Activated naive CD8-positive, alpha-beta T cell treated with anti-CD3 and anti-CD28 coated beads, Interleukin-2, amount 10 ng/mL, durations not matched to agents 7 days and 5 days (primary cell): ENCODE results near the gene MARCHF7. TPM values are rescaled to one million over a fixed set of nuclear protein-coding genes. Genes with fewer than 3 reads are reported as not detected.
"Not testable (repeated sequence)": the region's sequence is repeated elsewhere in the genome, so short reads cannot be mapped to it uniquely, and the experiment has no call there.

Source experiments
- ATAC-seq: fragments of 150-1000 bp; cut with Tn5 transposase; one replicate; pipeline ENCODE4 v1.10.0; 2021; ENCODE audit warnings: low read depth, moderate library complexity
- POLR2A ChIA-PET: fragments of 350-600 bp; sonication (Branson Sonifier 250); formaldehyde crosslinking; loops from one replicate; lab custom pipeline; 2021; ENCODE audit warnings: antibody characterized with exemption; lab: Charles Lee
- DNase-seq: peaks from one replicate; pipeline ENCODE4 v3.0.0; 2021
- H3K27ac Mint-ChIP-seq: one replicate; pipeline ENCODE4 v1.8.0; 2022; ENCODE audit warnings: mild to moderate bottlenecking, mixed read lengths
- H3K27me3 Mint-ChIP-seq: one replicate; pipeline ENCODE4 v1.8.0; 2022; ENCODE audit warnings: mild to moderate bottlenecking, moderate library complexity, mixed read lengths
- H3K36me3 Mint-ChIP-seq: one replicate; pipeline ENCODE4 v1.8.0; 2021; ENCODE audit warnings: mild to moderate bottlenecking, mixed read lengths
- H3K4me1 Mint-ChIP-seq: one replicate; pipeline ENCODE4 v1.8.0; 2021; ENCODE audit warnings: mixed read lengths
- H3K4me3 Mint-ChIP-seq: one replicate; pipeline ENCODE4 v1.8.0; 2022; ENCODE audit warnings: mild to moderate bottlenecking, moderate library complexity, mixed read lengths
- H3K9me3 Mint-ChIP-seq: one replicate; pipeline ENCODE4 v1.8.0; 2021; ENCODE audit warnings: mixed read lengths
- total RNA-seq, 2 experiments: library from RNA; stranded (reverse); gene quantifications; one replicate each; pipeline ENCODE4 v1.2.3, GENCODE V29; 2021

The MARCHF7 gene
- total RNA-seq, 2 experiments from 2014 or later: 92.1 to 106 TPM

DNA sequence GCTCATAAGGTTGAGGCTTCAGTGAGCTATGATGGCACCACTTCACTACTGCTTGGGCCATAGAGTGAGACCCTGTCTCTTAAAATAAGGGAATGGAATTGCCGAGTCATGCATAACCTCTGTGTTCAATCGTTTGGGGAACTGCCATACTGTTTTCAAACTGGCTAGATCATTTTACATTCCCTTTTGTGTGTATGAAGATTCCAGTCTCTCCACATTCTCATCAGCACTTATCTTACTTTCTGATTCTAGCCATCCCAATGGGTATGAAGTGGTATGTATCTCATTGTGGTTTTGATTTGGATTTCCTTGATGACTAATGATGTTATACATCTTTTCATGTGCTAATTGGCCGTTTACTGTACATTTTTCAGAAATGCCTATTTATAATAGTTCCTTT, 23.7 kb downstream of the MARCHF7 start:
- peaks cover 16% of the 10 kb centered on the region for H3K4me1 Mint-ChIP-seq
- H3K9me3 Mint-ChIP-seq: peaks cover 2% of the 10 kb centered on the region
- no peak for ATAC-seq
- POLR2A ChIA-PET: no interaction called here
- H3K27ac Mint-ChIP-seq: no peak overlapping the region
- H3K27me3 Mint-ChIP-seq: no peaks in the 10 kb centered on the region
- peaks cover 39% of the 10 kb centered on the region for H3K36me3 Mint-ChIP-seq
- H3K4me3 Mint-ChIP-seq: no peak overlapping the region
- DNase-seq: no peak

DNA sequence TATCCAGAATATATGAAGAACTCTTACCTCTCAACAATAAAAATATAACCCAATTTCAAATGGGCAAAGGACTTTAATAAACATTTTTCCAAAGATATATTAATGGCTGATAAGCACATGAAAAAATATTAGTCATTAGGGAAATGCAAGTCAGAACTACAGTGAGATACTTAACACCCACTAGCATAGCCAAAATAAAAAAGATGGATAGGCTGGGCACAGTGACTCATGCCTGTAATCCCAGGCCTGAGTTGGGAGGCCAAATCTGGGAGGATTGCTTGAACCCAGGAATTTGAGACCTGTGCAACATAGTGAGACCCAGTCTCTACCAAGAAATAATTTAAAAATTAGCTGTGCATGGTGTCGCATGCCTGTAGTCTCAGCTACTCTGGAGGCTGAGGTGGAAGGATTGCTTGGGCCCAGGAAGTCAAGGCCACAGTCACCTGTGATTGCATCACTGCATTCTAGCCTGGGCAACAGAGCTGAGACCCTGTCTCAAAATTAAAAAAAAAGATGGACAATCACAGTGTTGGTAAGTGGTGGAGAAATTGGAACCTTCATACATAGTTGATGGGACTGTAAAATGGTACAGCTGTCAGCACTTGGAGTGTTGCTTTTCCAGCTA, 25.1 kb downstream of the MARCHF7 start:
- Mint-ChIP-seq H3K36me3 (peaks cover 42% of the 10 kb centered on the region), H3K4me1 (peaks cover 18% of the 10 kb centered on the region), H3K27ac (no peak overlapping the region), H3K9me3 (peaks cover 2% of the 10 kb centered on the region), H3K4me3 (no peak overlapping the region), H3K27me3 (no peaks in the 10 kb centered on the region)
- DNase-seq (no peak), ATAC-seq (no peak)
- POLR2A ChIA-PET: interaction anchor here (1.2 to 1.5 kb wide), 2 partner anchors 22 to 25 kb away, joined by 3 to 8 read pairs; partner anchors contain the start of gene MARCHF7

DNA sequence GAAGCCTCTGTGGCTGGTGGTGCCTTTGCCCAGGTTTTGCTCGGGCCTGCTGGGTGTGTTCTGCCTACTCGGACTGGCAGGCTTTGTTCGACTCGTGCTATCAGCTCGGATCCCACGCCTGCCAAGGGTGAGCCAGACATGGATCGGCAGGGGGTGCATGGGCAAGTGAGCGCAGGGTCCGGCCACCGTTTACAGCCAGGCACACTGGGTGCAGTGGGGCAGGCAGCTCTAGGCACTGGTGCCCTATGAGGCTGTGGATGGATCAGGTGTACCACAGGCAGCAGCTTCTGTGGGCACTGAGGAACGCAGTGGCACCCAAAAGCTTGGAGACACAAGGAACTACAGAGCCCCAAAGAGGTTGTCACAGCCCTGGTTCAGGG, 25.6 kb downstream of the MARCHF7 start:
- Mint-ChIP-seq H3K27ac (no peak overlapping the region), H3K4me3 (no peak overlapping the region), H3K27me3 (no peaks in the 10 kb centered on the region), H3K9me3 (peaks cover 2% of the 10 kb centered on the region), H3K36me3 (peaks cover 43% of the 10 kb centered on the region), H3K4me1 (peaks cover 18% of the 10 kb centered on the region)
- POLR2A ChIA-PET: interaction anchor here (1.2 to 1.5 kb wide), 2 partner anchors 21 to 26 kb away, joined by 3 to 8 read pairs; partner anchors contain the start of gene MARCHF7
- DNase-seq: no peak
- ATAC-seq: no peak

DNA sequence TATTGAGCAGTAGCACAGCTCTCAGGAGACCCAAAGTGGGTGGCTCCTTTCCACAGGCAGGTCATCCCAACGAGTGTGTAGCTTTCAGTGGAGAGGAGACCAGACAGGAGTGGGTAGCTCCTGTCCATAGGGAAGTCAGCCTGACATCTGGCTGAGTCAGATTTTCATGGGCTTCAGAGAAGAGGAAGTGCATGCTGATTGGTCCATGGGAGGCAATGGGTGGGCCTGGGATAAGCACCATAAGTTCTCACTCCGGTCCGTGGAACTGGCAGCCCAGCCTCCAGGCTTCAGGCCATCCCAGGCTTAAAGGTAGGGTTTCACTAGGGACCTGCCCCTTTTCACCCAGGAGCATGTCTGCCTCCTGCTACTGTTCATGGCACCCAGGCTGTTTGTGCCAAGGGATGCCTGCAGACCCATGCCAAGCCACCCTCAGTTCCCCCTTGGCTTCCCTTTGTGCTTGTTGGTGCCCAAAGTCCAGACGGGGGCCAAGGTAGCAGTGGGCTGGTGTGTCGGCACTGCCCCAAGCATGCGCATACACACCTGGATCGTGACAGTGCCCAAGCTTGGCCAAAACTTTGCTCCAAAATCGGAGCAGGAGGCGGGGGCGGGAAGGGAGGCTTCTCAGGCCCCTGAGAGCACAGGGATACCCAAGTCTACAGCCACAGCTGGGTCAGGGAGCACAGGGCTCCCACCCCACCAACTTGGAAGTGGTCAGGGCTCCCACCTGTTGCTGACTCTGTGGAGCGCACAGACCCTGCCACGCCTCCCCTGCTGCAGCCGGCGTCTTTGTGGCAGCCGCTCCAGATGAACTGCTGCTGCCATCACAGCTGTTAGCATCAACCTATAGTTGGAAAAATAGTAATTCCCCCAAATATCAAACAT, 26.4 kb downstream of the MARCHF7 start:
- POLR2A ChIA-PET: interaction anchor here (1.2 to 1.5 kb wide), 2 partner anchors 21 to 26 kb away, joined by 3 to 8 read pairs; partner anchors contain the start of gene MARCHF7

DNA sequence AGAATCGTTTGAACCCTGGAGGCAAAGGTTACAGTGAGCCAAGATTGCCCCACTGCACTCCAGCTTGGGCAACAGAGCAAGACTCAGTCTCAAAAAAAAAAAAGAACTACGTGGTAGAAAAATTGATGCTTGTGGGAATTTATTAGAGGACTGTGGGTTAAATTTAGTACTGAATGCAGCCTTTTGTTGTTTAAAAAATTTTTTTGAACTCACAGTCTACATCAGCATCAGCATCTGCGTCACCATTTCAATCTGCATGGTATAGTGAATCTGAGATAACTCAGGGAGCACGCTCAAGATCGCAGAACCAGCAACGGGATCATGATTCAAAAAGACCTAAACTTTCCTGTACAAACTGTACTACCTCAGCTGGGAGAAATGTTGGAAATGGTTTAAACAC, 30.5 kb downstream of the MARCHF7 start:
- ATAC-seq: no peak
- no peak for DNase-seq
- Mint-ChIP-seq H3K27me3 (no peaks in the 10 kb centered on the region), H3K9me3 (no peaks in the 10 kb centered on the region), H3K27ac (no peak overlapping the region), H3K4me1 (peaks cover 14% of the 10 kb centered on the region), H3K4me3 (no peak overlapping the region), H3K36me3 (peaks cover 41% of the 10 kb centered on the region)
- POLR2A ChIA-PET: no interaction called here

More for the DNA sequence above, 26.4 kb downstream of the MARCHF7 start:
- H3K4me1 Mint-ChIP-seq: peaks cover 18% of the 10 kb centered on the region
- H3K27me3 Mint-ChIP-seq: no peaks in the 10 kb centered on the region
- H3K9me3 Mint-ChIP-seq: peaks cover 2% of the 10 kb centered on the region
- DNase-seq (no peak), ATAC-seq (no peak)
- H3K4me3 Mint-ChIP-seq: no peak overlapping the region
- peaks cover 42% of the 10 kb centered on the region for H3K36me3 Mint-ChIP-seq
- no peak overlapping the region for H3K27ac Mint-ChIP-seq

DNA sequence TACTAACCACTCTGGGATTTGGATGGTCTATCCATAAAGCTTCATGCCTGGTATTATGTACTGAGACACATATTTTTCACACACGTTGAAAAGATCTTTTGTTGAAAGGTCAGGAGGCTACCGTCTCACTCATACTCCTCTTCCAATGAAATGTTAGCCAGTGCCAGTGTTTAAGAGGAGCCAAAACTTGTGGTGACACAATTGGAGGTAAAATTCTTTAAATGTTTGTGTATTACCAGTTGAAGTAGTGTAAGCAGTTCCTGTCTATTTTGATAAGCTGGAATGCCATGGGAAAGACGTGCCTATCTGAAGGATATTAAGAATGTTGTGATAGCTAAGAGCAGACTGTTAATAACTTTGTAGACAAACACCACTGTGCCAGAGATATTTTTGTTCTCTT, 32.1 kb downstream of the MARCHF7 start:
- Mint-ChIP-seq H3K4me3 (no peak overlapping the region), H3K27ac (no peak overlapping the region), H3K4me1 (peaks cover 11% of the 10 kb centered on the region), H3K9me3 (no peaks in the 10 kb centered on the region), H3K27me3 (no peaks in the 10 kb centered on the region), H3K36me3 (peaks cover 48% of the 10 kb centered on the region)
- POLR2A ChIA-PET: no interaction called here
- ATAC-seq: no peak
- no peak for DNase-seq

DNA sequence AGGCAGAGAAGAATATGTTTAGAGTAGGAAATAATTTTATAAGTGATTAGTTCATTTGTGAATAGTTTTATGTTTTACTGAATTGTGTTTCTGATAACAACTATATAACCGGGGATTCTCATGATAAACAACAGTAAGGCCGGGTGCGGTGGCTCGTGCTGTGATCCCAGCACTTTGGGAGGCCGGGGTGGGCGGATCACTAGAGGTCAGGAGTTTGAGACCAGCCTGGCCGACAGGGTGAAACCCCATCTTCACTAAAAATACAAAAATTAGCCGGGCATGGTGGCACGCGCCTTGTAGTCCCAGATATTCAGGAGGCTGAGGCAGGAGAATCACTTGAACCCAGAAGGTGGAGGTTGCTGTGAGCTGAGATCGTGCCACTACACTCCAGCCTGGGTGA, 32.9 kb downstream of the MARCHF7 start:
- POLR2A ChIA-PET, ATAC-seq, H3K4me3 Mint-ChIP-seq, H3K4me1 Mint-ChIP-seq, H3K27ac Mint-ChIP-seq, H3K9me3 Mint-ChIP-seq, H3K27me3 Mint-ChIP-seq, DNase-seq: not testable (repeated sequence)
- peaks cover 45% of the 10 kb centered on the region for H3K36me3 Mint-ChIP-seq

DNA sequence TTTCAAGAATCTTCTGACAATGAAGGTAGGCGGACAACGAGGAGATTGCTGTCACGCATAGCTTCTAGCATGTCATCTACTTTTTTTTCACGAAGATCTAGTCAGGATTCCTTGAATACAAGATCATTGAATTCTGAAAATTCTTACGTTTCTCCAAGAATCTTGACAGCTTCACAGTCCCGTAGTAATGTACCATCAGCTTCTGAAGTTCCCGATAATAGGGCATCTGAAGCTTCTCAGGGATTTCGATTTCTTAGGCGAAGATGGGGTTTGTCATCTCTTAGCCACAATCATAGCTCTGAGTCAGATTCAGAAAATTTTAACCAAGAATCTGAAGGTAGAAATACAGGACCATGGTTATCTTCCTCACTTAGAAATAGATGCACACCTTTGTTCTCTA, 35.8 kb downstream of the MARCHF7 start:
- POLR2A ChIA-PET: no interaction called here
- no peak for ATAC-seq
- Mint-ChIP-seq H3K4me1 (peaks cover 9% of the 10 kb centered on the region), H3K36me3 (peaks cover 54% of the 10 kb centered on the region), H3K4me3 (no peak overlapping the region), H3K9me3 (no peaks in the 10 kb centered on the region), H3K27me3 (no peaks in the 10 kb centered on the region), H3K27ac (no peak overlapping the region)
- DNase-seq: no peak

DNA sequence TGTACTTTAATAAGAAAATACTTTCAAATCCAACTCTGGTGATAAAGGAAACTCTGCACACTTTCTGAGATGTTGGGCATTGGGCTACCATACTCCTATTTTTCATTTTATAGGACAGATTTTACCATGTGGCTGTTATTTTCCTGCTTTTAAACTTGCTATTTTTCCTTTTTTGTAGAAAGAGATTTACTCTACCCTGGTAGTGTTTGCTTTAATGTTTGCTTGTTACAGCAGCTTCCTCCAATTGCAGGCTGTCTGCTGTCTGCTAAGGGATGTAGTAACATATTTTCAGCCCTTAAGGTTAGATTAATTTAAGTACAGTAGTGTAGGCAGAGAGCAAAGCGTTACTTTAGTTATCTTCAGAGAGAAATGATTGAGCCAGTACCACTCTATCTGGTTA, 38.6 kb downstream of the MARCHF7 start:
- H3K4me1 Mint-ChIP-seq: peaks cover 4% of the 10 kb centered on the region
- H3K4me3 Mint-ChIP-seq: no peak overlapping the region
- ATAC-seq (no peak), DNase-seq (no peak)
- H3K36me3 Mint-ChIP-seq: peaks cover 39% of the 10 kb centered on the region
- H3K27ac Mint-ChIP-seq: no peak overlapping the region
- no peaks in the 10 kb centered on the region for H3K9me3 Mint-ChIP-seq
- POLR2A ChIA-PET: no interaction called here
- H3K27me3 Mint-ChIP-seq: no peaks in the 10 kb centered on the region

DNA sequence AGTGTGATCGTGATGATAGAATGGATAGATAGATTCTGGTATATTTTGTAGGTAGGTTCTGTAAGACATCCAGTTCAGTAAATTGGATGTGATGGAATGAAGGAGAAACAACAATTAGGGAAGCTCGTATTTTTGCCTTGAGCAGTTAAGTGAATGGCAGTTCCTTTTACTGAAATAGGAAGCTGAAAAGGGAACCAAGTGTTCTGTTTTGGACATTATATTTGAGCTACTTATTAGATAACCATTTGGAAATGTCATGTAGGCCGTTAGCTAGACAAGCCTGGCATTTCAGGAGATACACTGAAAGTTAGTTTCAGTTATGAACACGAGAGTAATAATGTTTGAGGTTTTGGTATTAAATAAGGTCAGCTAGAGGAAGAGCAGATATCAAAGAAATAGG, 41.5 kb downstream of the MARCHF7 start:
- Mint-ChIP-seq H3K4me1 (peaks cover 4% of the 10 kb centered on the region), H3K36me3 (peaks cover 29% of the 10 kb centered on the region), H3K9me3 (no peaks in the 10 kb centered on the region), H3K27ac (no peak overlapping the region), H3K27me3 (no peaks in the 10 kb centered on the region), H3K4me3 (no peak overlapping the region)
- POLR2A ChIA-PET: interaction anchor here (0.6 kb wide), 1 partner anchor 43 kb away, joined by 3 read pairs; no protein-coding TSS in a partner anchor
- no peak for DNase-seq
- no peak for ATAC-seq

DNA sequence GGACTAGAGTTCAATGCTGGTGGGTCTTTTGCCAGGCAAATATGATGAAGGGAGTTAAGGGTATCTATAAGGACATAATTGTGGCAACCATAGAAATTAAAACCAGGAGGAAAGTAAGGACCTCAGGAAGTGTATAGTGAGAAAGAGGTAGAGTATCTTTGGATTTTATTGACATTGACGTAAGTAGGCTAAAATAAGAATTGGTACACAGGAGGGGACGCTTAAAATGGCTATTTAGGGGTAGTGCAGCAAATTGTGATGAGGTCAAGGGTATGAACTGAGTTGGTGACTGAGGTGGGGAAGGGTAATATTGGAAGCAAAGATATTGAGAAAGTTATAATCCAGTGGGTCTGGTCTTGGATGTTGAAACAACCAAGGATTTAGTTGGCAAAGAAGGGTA, 42.7 kb downstream of the MARCHF7 start:
- no peaks in the 10 kb centered on the region for H3K9me3 Mint-ChIP-seq
- POLR2A ChIA-PET: no interaction called here
- peaks cover 26% of the 10 kb centered on the region for H3K36me3 Mint-ChIP-seq
- H3K27ac Mint-ChIP-seq: no peak overlapping the region
- peaks cover 4% of the 10 kb centered on the region for H3K4me1 Mint-ChIP-seq
- no peaks in the 10 kb centered on the region for H3K27me3 Mint-ChIP-seq
- ATAC-seq (no peak), DNase-seq (no peak)
- H3K4me3 Mint-ChIP-seq: no peak overlapping the region

DNA sequence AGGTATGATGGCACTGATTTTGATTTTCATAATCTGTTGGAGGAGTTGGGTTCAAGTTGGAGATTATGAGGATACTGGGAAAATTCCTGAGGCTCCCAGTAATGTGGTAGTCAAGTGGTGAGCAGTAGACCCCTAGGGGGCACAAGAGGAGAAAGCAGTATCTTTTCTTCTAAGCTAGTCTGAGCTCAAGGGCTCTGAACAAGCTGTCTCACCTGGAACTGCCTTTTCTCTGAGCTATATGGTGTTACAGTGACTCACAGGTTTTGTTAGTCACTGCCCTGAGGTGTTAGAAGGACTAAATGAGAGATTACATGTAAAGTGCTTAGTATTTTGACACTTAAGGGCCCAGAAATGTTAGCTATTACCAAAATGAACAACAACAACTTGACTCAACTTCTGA, 43.5 kb downstream of the MARCHF7 start:
- DNase-seq (no peak), ATAC-seq (no peak)
- Mint-ChIP-seq H3K9me3 (no peaks in the 10 kb centered on the region), H3K36me3 (peaks cover 32% of the 10 kb centered on the region), H3K27me3 (no peaks in the 10 kb centered on the region), H3K27ac (no peak overlapping the region), H3K4me1 (peaks cover 5% of the 10 kb centered on the region), H3K4me3 (no peak overlapping the region)
- POLR2A ChIA-PET: no interaction called here

DNA sequence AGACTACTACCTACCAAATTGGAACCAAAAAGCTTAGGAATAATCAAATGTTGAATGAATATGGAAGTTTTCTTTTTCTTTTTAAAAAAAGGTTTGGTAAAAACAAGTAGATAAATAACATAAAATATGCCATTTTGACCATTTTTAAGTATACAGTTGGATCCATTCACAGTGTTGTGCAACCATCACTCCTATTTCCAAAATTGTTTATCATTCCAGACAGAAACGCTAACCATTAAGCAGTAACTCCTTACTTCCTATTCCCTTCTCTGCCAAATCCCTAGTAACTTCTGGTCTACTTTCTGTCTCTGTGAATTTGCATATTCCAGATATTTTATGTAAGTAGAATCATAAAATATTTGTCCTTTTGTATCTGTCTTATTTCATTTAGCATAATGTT, 45.9 kb downstream of the MARCHF7 start:
- Mint-ChIP-seq H3K4me1 (peaks cover 1% of the 10 kb centered on the region), H3K27ac (no peak overlapping the region), H3K36me3 (peaks cover 21% of the 10 kb centered on the region), H3K4me3 (no peak overlapping the region), H3K27me3 (no peaks in the 10 kb centered on the region), H3K9me3 (no peaks in the 10 kb centered on the region)
- POLR2A ChIA-PET: no interaction called here
- no peak for ATAC-seq
- DNase-seq: no peak
